Activated T-cell treated with anti-CD3 and anti-CD28 coated beads, Interleukin-2, amount 50 U/mL, for 1 hour (primary cell): ENCODE data around the gene GPHA2.

Source experiments
- DNase-seq: peaks from one replicate; pipeline ENCODE4 v3.0.0-alpha.2; 2020

The GPHA2 gene

GRCh38 chr11:64909653-64910343, 25.9 kb downstream of the GPHA2 start:
- no peak for DNase-seq

GRCh38 chr11:64908766-64909165, 26.9 kb downstream of the GPHA2 start:
- no peak for DNase-seq

GRCh38 chr11:64906314-64906635, 29.4 kb downstream of the GPHA2 start:
- no peak for DNase-seq

GRCh38 chr11:64905516-64906313, 30.0 kb downstream of the GPHA2 start:
- no peak for DNase-seq

- DNase-seq = no peak
These were observed 32.3 kb downstream of the GPHA2 start for GRCh38 chr11:64903291-64903833.

GRCh38 chr11:64902102-64902900, 33.4 kb downstream of the GPHA2 start:
- DNase-seq = no peak

- DNase-seq = no peak
These were observed 34.9 kb downstream of the GPHA2 start for GRCh38 chr11:64900774-64901173.

GRCh38 chr11:64900263-64900678, 35.4 kb downstream of the GPHA2 start:
- DNase-seq = peak; percentile 55

GRCh38 chr11:64898541-64898940, 37.2 kb downstream of the GPHA2 start:
- DNase-seq = no peak

- no peak for DNase-seq
These were observed 37.6 kb downstream of the GPHA2 start for GRCh38 chr11:64898076-64898445.

- no peak for DNase-seq
These were observed 38.2 kb downstream of the GPHA2 start for GRCh38 chr11:64897381-64898075.

GRCh38 chr11:64896448-64897022, 39.2 kb downstream of the GPHA2 start:
- no peak for DNase-seq

GRCh38 chr11:64894812-64895452, 40.8 kb downstream of the GPHA2 start:
- DNase-seq = no peak

- peak; percentile 92 for DNase-seq
These were observed 41.5 kb downstream of the GPHA2 start for GRCh38 chr11:64894070-64894811.

- DNase-seq = no peak
These were observed 42.3 kb downstream of the GPHA2 start for GRCh38 chr11:64893194-64894069.

- no peak for DNase-seq
These were observed 42.9 kb downstream of the GPHA2 start for GRCh38 chr11:64892838-64893193.

GRCh38 chr11:64892411-64892831, 43.3 kb downstream of the GPHA2 start:
- DNase-seq = no peak

- DNase-seq = no peak
These were observed 43.8 kb downstream of the GPHA2 start for GRCh38 chr11:64891880-64892279.

GRCh38 chr11:64891215-64891848, 44.4 kb downstream of the GPHA2 start:
- DNase-seq = no peak

GRCh38 chr11:64890522-64890939, 45.2 kb downstream of the GPHA2 start:
- DNase-seq = no peak
